Measurements from ENCODE around the gene ZNF451.
A peak's percentile ranks its signal among the peaks of the same experiment; 100 is the strongest.
"Not testable (repeated sequence)": the region's sequence is repeated elsewhere in the genome, so short reads cannot be mapped to it uniquely, and the experiment has no call there.

Gene ZNF451, protein sequence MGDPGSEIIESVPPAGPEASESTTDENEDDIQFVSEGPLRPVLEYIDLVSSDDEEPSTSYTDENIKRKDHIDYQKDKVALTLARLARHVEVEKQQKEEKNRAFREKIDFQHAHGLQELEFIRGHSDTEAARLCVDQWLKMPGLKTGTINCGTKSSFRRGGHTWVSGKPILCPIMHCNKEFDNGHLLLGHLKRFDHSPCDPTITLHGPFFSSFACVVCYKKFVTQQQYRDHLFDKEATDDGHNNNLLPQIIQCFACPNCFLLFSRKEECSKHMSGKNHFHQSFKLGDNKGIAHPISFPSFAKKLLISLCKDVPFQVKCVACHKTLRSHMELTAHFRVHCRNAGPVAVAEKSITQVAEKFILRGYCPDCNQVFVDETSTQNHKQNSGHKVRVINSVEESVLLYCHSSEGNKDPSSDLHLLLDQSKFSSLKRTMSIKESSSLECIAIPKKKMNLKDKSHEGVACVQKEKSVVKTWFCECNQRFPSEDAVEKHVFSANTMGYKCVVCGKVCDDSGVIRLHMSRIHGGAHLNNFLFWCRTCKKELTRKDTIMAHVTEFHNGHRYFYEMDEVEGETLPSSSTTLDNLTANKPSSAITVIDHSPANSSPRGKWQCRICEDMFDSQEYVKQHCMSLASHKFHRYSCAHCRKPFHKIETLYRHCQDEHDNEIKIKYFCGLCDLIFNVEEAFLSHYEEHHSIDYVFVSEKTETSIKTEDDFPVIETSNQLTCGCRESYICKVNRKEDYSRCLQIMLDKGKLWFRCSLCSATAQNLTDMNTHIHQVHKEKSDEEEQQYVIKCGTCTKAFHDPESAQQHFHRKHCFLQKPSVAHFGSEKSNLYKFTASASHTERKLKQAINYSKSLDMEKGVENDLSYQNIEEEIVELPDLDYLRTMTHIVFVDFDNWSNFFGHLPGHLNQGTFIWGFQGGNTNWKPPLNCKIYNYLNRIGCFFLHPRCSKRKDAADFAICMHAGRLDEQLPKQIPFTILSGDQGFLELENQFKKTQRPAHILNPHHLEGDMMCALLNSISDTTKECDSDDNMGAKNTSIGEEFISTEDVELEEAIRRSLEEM

DNA sequence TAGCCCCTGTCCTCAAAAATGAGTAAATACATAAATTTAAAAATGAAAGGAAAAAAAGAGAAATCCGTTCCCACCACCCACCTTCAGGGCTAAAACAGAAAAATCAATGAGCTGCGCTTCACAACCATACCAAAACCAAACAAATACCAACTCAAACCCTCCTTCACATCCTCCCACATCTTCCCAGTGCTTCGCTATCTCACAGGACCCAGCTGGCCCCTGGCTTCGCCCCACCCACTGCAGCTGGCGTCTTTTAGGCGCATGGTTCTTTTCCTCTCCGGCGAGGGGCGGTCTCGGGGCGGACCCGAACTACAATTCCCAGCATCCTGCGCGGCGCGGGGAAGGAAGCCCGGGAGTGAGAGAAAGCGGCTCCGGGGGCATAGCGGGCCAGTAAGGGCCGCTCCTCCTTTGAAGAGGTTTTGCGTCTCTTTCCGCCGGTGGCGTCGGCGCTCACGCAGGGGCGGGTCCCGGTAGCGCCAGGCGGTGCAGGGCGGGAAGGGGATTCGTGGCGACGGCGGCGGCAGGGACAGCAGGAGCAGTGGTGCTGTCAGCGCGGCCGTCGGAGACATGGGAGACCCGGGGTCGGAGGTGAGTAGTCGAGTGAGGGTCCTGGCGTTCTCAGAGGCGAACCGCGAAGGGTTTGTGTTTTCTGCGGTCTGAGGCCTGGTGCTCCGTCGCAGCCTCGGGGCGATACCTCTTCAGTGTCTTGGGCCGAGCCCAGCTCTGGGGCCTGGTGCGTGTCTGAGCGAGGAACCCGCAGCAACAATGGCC lies at the start of gene ZNF451:
TSS of gene ZNF451 (plus strand) at position 502 of the 771 bp plus-strand sequence. CDS start at position 568, 66 bp downstream.
- Histone ChIP-seq H3K9me3 (ENCODE audit: control insufficient read depth in 2 of 2, low read length in 2 of 2) (no peaks in the 10 kb centered on the region), H3K4me1 (ENCODE audit: control insufficient read depth in 2 of 2, insufficient read depth in 2 of 2, low read length in 2 of 2) (peaks cover 9 to 11% of the 10 kb centered on the region in 2 donors), H3K4me3 (ENCODE audit: low read length in 2 of 2) (peak within 1 kb of the TSS; percentile 65 to 81), H3K27ac (ENCODE audit: low read depth in 2 of 2, low read length in 2 of 2) (peak within 1 kb of the TSS; percentile 74 to 83), H3K9ac (ENCODE audit: low read depth in 1 of 2, low read length in 2 of 2) (peak within 1 kb of the TSS; percentile 52 to 66), H3K27me3 (ENCODE audit: control insufficient read depth in 2 of 2, insufficient read depth in 2 of 2, low read length in 2 of 2) (no peaks in the 10 kb centered on the region), H3K36me3 (ENCODE audit: control insufficient read depth in 2 of 2, insufficient read depth in 2 of 2, low read length in 2 of 2) (no peaks in the 10 kb centered on the region)

GRCh38 chr6:57044061-57044460 lies 45.9 kb upstream of the ZNF451 start:
- H3K9me3 ChIP-seq (ENCODE audit: control insufficient read depth in 2 of 2, low read length in 2 of 2); H3K4me3 ChIP-seq (ENCODE audit: low read length in 2 of 2); H3K4me1 ChIP-seq (ENCODE audit: control insufficient read depth in 2 of 2, insufficient read depth in 2 of 2, low read length in 2 of 2); H3K36me3 ChIP-seq (ENCODE audit: control insufficient read depth in 2 of 2, insufficient read depth in 2 of 2, low read length in 2 of 2); H3K27ac ChIP-seq (ENCODE audit: low read depth in 2 of 2, low read length in 2 of 2); H3K9ac ChIP-seq (ENCODE audit: low read depth in 1 of 2, low read length in 2 of 2); H3K27me3 ChIP-seq (ENCODE audit: control insufficient read depth in 2 of 2, insufficient read depth in 2 of 2, low read length in 2 of 2): not testable (repeated sequence)

DNA sequence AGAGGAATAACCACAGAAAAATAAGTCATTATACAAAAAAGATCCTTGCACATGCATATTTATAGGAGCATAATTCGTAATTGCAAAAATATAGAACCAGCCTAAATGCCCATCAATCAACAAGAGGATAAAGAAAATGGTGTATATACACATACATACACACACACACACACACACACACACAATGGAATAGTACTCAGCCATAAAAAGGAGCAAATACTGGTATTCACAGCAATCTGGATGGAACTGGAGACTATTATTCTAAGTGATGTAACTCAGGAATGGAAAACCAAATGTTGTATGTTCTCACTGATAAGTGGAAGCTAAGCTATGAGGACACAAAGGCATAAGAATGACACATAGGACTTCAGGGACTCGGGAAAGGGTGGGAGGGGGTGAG lies 45.4 kb upstream of the ZNF451 start:
- Histone ChIP-seq H3K9ac (ENCODE audit: low read depth in 1 of 2, low read length in 2 of 2) (no peak overlapping the region), H3K4me1 (ENCODE audit: control insufficient read depth in 2 of 2, insufficient read depth in 2 of 2, low read length in 2 of 2) (peaks cover 0 to 6% of the 10 kb centered on the region in 2 donors), H3K27me3 (ENCODE audit: control insufficient read depth in 2 of 2, insufficient read depth in 2 of 2, low read length in 2 of 2) (peaks cover 0 to 2% of the 10 kb centered on the region in 2 donors), H3K9me3 (ENCODE audit: control insufficient read depth in 2 of 2, low read length in 2 of 2) (no peaks in the 10 kb centered on the region), H3K36me3 (ENCODE audit: control insufficient read depth in 2 of 2, insufficient read depth in 2 of 2, low read length in 2 of 2) (no peaks in the 10 kb centered on the region), H3K4me3 (ENCODE audit: low read length in 2 of 2) (no peak overlapping the region), H3K27ac (ENCODE audit: low read depth in 2 of 2, low read length in 2 of 2) (no peak overlapping the region)

DNA sequence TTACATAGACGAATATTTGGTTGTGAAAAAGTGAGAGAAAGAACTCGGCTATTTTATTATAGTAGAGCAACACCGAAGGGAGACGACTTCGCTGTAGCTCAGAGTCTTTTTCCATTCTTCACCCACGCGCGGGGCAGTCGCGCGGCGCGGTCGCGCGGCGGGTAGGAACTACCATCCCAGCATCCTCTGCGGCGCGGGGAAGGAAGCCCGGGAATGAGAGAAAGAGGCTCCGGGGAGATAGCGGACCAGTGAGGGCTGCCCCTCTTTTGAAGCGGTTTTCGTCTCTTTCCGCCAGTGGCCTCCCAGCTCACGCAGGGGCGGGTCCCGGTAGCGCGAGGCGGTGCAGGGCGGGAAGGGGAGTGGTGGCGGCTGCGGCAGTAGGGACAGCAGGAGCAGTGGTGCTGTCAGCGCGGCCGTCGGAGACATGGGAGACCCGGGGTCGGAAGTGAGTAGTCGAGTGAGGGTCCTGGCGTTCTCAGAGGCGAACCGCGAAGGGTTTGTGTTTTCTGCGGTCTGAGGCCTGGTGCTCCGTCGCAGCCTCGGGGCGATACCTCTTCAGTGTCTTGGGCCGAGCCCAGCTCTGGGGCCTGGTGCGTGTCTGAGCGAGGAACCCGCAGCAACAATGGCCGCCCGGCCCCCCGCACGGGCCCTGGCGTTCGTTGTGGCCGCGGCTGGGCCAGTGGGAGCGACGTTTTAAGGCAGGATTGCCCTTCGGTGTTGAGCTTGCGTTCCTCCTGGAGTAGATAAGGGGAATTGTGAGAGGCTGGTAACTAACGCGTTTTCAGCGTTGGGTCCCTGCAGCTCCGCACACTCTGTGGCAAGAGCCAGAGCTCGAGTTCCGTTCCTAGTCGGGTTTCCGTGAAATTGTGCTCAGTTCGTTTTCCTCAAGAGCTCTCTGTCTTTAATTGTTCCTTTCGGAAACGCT lies 43.4 kb upstream of the ZNF451 start, which contains the start of gene KIAA1586:
TSS of gene KIAA1586 (plus strand) at position 362 of the 925 bp plus-strand sequence. CDS start at position 425, 63 bp downstream.
- H3K9ac ChIP-seq (ENCODE audit: low read depth in 1 of 2, low read length in 2 of 2): peak within 1 kb of the TSS; percentile 38 to 52

DNA sequence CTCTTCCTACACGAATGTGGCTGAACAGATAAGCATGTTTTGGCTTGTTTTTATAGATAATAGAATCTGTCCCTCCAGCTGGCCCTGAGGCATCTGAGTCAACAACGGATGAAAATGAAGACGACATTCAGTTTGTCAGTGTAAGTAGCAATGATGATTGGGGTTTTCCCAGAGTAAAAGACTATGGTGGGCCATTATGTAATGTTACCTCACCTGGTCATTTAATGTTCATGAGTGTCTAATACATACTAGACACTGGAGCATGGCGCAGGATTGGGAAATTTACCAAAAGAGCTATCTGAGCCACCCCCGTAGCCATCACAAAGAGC lies 42.8 kb upstream of the ZNF451 start:
- not testable (repeated sequence) for H3K9me3 ChIP-seq (ENCODE audit: control insufficient read depth in 2 of 2, low read length in 2 of 2); H3K27me3 ChIP-seq (ENCODE audit: control insufficient read depth in 2 of 2, insufficient read depth in 2 of 2, low read length in 2 of 2); H3K27ac ChIP-seq (ENCODE audit: low read depth in 2 of 2, low read length in 2 of 2); H3K36me3 ChIP-seq (ENCODE audit: control insufficient read depth in 2 of 2, insufficient read depth in 2 of 2, low read length in 2 of 2); H3K9ac ChIP-seq (ENCODE audit: low read depth in 1 of 2, low read length in 2 of 2); H3K4me1 ChIP-seq (ENCODE audit: control insufficient read depth in 2 of 2, insufficient read depth in 2 of 2, low read length in 2 of 2); H3K4me3 ChIP-seq (ENCODE audit: low read length in 2 of 2)

More for the DNA sequence above, 43.4 kb upstream of the ZNF451 start, which contains the start of gene KIAA1586:
- H3K27me3 ChIP-seq (ENCODE audit: control insufficient read depth in 2 of 2, insufficient read depth in 2 of 2, low read length in 2 of 2); H3K4me1 ChIP-seq (ENCODE audit: control insufficient read depth in 2 of 2, insufficient read depth in 2 of 2, low read length in 2 of 2); H3K9me3 ChIP-seq (ENCODE audit: control insufficient read depth in 2 of 2, low read length in 2 of 2); H3K36me3 ChIP-seq (ENCODE audit: control insufficient read depth in 2 of 2, insufficient read depth in 2 of 2, low read length in 2 of 2): not testable (repeated sequence)
- peak within 1 kb of the TSS in 1 of 2 donors; percentile 9 for H3K27ac ChIP-seq (ENCODE audit: low read depth in 2 of 2, low read length in 2 of 2)
- H3K4me3 ChIP-seq (ENCODE audit: low read length in 2 of 2): peak within 1 kb of the TSS; percentile 72 to 74

DNA sequence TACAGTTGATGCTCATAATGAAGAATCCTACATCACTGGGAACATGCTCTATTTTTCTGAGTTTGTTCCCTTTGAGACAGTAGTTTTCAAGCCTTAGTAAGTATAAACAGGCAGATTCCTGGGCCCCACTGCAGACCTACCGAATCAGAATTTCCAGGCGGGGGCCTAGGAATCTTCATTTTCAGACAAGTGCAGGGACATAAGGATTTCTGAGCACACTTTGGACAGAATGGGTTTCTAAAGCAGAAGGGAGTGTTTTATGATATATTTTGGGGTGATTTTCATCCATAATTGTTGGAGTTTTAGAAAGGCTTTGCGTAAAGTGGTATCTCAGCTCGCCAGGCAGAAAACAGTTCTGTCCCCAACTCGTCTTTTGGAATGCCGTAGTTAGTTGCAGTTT lies 42.1 kb upstream of the ZNF451 start:
- H3K36me3 ChIP-seq (ENCODE audit: control insufficient read depth in 2 of 2, insufficient read depth in 2 of 2, low read length in 2 of 2); H3K9ac ChIP-seq (ENCODE audit: low read depth in 1 of 2, low read length in 2 of 2); H3K4me1 ChIP-seq (ENCODE audit: control insufficient read depth in 2 of 2, insufficient read depth in 2 of 2, low read length in 2 of 2); H3K4me3 ChIP-seq (ENCODE audit: low read length in 2 of 2); H3K27me3 ChIP-seq (ENCODE audit: control insufficient read depth in 2 of 2, insufficient read depth in 2 of 2, low read length in 2 of 2); H3K9me3 ChIP-seq (ENCODE audit: control insufficient read depth in 2 of 2, low read length in 2 of 2); H3K27ac ChIP-seq (ENCODE audit: low read depth in 2 of 2, low read length in 2 of 2): not testable (repeated sequence)

- Histone ChIP-seq H3K36me3 (ENCODE audit: control insufficient read depth in 2 of 2, insufficient read depth in 2 of 2, low read length in 2 of 2) (peaks cover 4% of the 10 kb centered on the region in 2 donors), H3K4me1 (ENCODE audit: control insufficient read depth in 2 of 2, insufficient read depth in 2 of 2, low read length in 2 of 2) (peaks cover 0 to 6% of the 10 kb centered on the region in 2 donors), H3K4me3 (ENCODE audit: low read length in 2 of 2) (no peak overlapping the region), H3K27ac (ENCODE audit: low read depth in 2 of 2, low read length in 2 of 2) (no peak overlapping the region), H3K9ac (ENCODE audit: low read depth in 1 of 2, low read length in 2 of 2) (no peak overlapping the region), H3K9me3 (ENCODE audit: control insufficient read depth in 2 of 2, low read length in 2 of 2) (no peaks in the 10 kb centered on the region), H3K27me3 (ENCODE audit: control insufficient read depth in 2 of 2, insufficient read depth in 2 of 2, low read length in 2 of 2) (peaks cover 0 to 2% of the 10 kb centered on the region in 2 donors)
Measured at GRCh38 chr6:57048577-57048976, 41.4 kb upstream of the ZNF451 start.

DNA sequence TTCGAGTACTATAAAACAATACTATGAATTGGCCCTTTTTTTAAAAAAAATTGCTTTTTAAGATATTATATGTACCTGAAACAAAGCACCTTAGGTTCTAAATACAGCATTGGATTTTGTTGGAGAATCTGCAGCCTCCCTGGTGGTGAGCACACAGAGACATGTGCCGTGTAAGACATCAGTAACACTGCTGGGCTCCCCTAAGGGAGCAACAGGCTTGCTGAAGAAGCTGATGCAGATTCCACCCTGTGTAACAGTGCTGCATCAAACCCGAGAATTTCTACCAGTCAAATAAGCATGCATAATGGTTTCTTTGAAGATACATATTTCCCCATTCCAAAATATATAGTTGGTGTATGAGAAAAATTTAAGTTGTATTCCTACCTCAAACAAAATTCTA lies 26.1 kb upstream of the ZNF451 start:
- H3K36me3 ChIP-seq (ENCODE audit: control insufficient read depth in 2 of 2, insufficient read depth in 2 of 2, low read length in 2 of 2): no peaks in the 10 kb centered on the region
- H3K27me3 ChIP-seq (ENCODE audit: control insufficient read depth in 2 of 2, insufficient read depth in 2 of 2, low read length in 2 of 2): no peaks in the 10 kb centered on the region
- no peaks in the 10 kb centered on the region for H3K9me3 ChIP-seq (ENCODE audit: control insufficient read depth in 2 of 2, low read length in 2 of 2)
- H3K27ac ChIP-seq (ENCODE audit: low read depth in 2 of 2, low read length in 2 of 2): no peak overlapping the region
- no peaks in the 10 kb centered on the region for H3K4me1 ChIP-seq (ENCODE audit: control insufficient read depth in 2 of 2, insufficient read depth in 2 of 2, low read length in 2 of 2)
- no peak overlapping the region for H3K9ac ChIP-seq (ENCODE audit: low read depth in 1 of 2, low read length in 2 of 2)
- no peak overlapping the region for H3K4me3 ChIP-seq (ENCODE audit: low read length in 2 of 2)

DNA sequence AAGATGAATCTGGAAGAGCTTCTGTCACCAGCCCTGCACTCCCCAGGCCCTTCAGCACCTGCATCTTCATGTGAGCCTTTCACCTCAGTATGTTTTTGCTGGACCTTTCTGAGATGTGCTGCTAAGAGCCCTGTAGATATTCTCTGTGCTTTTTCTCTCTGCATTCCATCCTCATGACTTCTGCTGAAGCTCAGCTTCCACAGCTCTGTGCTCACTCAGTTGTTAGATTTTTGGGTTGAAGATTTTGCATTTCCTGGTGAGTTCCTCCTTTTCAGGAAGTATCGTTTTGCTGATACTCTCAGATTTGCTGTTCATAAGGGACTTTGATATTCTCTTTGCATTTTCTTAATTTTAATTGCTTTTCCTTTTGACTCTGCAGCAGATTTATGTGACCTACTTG lies 25.2 kb upstream of the ZNF451 start:
- Histone ChIP-seq H3K27ac (ENCODE audit: low read depth in 2 of 2, low read length in 2 of 2) (no peak overlapping the region), H3K36me3 (ENCODE audit: control insufficient read depth in 2 of 2, insufficient read depth in 2 of 2, low read length in 2 of 2) (no peaks in the 10 kb centered on the region), H3K27me3 (ENCODE audit: control insufficient read depth in 2 of 2, insufficient read depth in 2 of 2, low read length in 2 of 2) (no peaks in the 10 kb centered on the region), H3K9me3 (ENCODE audit: control insufficient read depth in 2 of 2, low read length in 2 of 2) (no peaks in the 10 kb centered on the region), H3K4me3 (ENCODE audit: low read length in 2 of 2) (no peak overlapping the region), H3K4me1 (ENCODE audit: control insufficient read depth in 2 of 2, insufficient read depth in 2 of 2, low read length in 2 of 2) (no peaks in the 10 kb centered on the region), H3K9ac (ENCODE audit: low read depth in 1 of 2, low read length in 2 of 2) (no peak overlapping the region)
